Central memory CD4-positive, alpha-beta T cell (primary cell): Measurements from ENCODE around the gene TM2D3.

Experiments
- DNase-seq: peaks from one replicate; pipeline ENCODE4 v3.0.0; 2022

The TM2D3 gene

GRCh38 chr15:101620671-101621070, 31.5 kb downstream of the TM2D3 start:
- no peak for DNase-seq

- DNase-seq, result no peak
Observed at GRCh38 chr15:101619615-101619865, 32.6 kb downstream of the TM2D3 start.

GRCh38 chr15:101618851-101619614, 33.1 kb downstream of the TM2D3 start:
- DNase-seq, result no peak

- DNase-seq, result no peak
Observed at GRCh38 chr15:101618076-101618475, 34.1 kb downstream of the TM2D3 start.

GRCh38 chr15:101617390-101617965, 34.7 kb downstream of the TM2D3 start:
- no peak for DNase-seq

- no peak for DNase-seq
Observed at GRCh38 chr15:101615986-101616848, 36.0 kb downstream of the TM2D3 start.

- no peak for DNase-seq
Observed at GRCh38 chr15:101615414-101615985, 36.7 kb downstream of the TM2D3 start.

- no peak for DNase-seq
Observed at GRCh38 chr15:101614761-101615160, 37.4 kb downstream of the TM2D3 start.

GRCh38 chr15:101614001-101614585, 38.1 kb downstream of the TM2D3 start:
- DNase-seq, result no peak

- no peak for DNase-seq
Observed at GRCh38 chr15:101613130-101614000, 38.8 kb downstream of the TM2D3 start.

GRCh38 chr15:101612676-101613075, 39.5 kb downstream of the TM2D3 start:
- no peak for DNase-seq

- DNase-seq, result no peak
Observed at GRCh38 chr15:101611580-101612299, 40.4 kb downstream of the TM2D3 start.

- no peak for DNase-seq
Observed at GRCh38 chr15:101611007-101611406, 41.2 kb downstream of the TM2D3 start.

- no peak for DNase-seq
Observed at GRCh38 chr15:101610611-101611000, 41.6 kb downstream of the TM2D3 start.

- no peak for DNase-seq
Observed at GRCh38 chr15:101609742-101610610, 42.2 kb downstream of the TM2D3 start.

GRCh38 chr15:101608201-101608600, 44.0 kb downstream of the TM2D3 start:
- no peak for DNase-seq

- no peak for DNase-seq
Observed at GRCh38 chr15:101607108-101607507, 45.1 kb downstream of the TM2D3 start.

GRCh38 chr15:101604124-101604874, 47.9 kb downstream of the TM2D3 start:
- no peak for DNase-seq

GRCh38 chr15:101602801-101603200, 49.4 kb downstream of the TM2D3 start:
- no peak for DNase-seq

- no peak for DNase-seq
Observed at GRCh38 chr15:101600035-101600434, 52.1 kb downstream of the TM2D3 start.
